GM23248 (cell line): ENCODE results near the gene RAPGEFL1. TPM values are rescaled to one million over a fixed set of nuclear protein-coding genes. Genes with fewer than 3 reads are reported as not detected.

Experiments used
- DNase-seq: peaks from one replicate; pipeline ENCODE4 v3.0.0-alpha.2; 2015
- H2AFZ ChIP-seq: fragments of 200-600 bp; sonication (generic); 2 replicates; pipeline ENCODE4 v1.6.1; 2016; ENCODE audit warnings: antibody characterized with exemption
- H3F3A ChIP-seq: fragments of 200-600 bp; sonication (generic); 2 replicates; pipeline ENCODE4 v1.6.1; 2016; ENCODE audit warnings: mild to moderate bottlenecking, antibody characterized with exemption, mixed run types; ENCODE audit not compliant: insufficient read depth
- H3K27ac ChIP-seq: fragments of 200-600 bp; sonication (generic); 2 replicates; pipeline ENCODE4 v1.5.1; 2016; ENCODE audit warnings: mild to moderate bottlenecking
- H3K27me3 ChIP-seq: fragments of 200-600 bp; sonication (generic); replicated peaks from 2 replicates; pipeline ENCODE4 v1.6.1; 2016; ENCODE audit warnings: mild to moderate bottlenecking; ENCODE audit not compliant: insufficient read depth
- H3K36me3 ChIP-seq: fragments of 200-600 bp; sonication (generic); 2 replicates; pipeline ENCODE4 v1.6.1; 2016; ENCODE audit warnings: low read depth, mild to moderate bottlenecking
- H3K4me1 ChIP-seq: fragments of 200-600 bp; sonication (generic); 2 replicates; pipeline ENCODE4 v1.6.1; 2016; ENCODE audit warnings: mild to moderate bottlenecking; ENCODE audit not compliant: insufficient read depth
- H3K4me2 ChIP-seq: fragments of 200-600 bp; sonication (generic); one replicate; pipeline ENCODE4 v1.6.1; 2016; ENCODE audit warnings: mild to moderate bottlenecking; ENCODE audit not compliant: unreplicated experiment
- H3K4me3 ChIP-seq: fragments of 200-600 bp; sonication (generic); 2 replicates; pipeline ENCODE4 v1.5.1; 2016; ENCODE audit warnings: mild to moderate bottlenecking
- H3K79me2 ChIP-seq: fragments of 200-600 bp; sonication (generic); 2 replicates; pipeline ENCODE4 v1.6.1; 2016; ENCODE audit warnings: mild to moderate bottlenecking; ENCODE audit not compliant: insufficient read depth
- H3K9ac ChIP-seq: fragments of 200-600 bp; sonication (generic); 2 replicates; pipeline ENCODE4 v1.6.1; 2016; ENCODE audit warnings: mild to moderate bottlenecking
- H3K9me2 ChIP-seq: fragments of 200-600 bp; sonication (generic); 2 replicates; pipeline ENCODE4 v1.6.1; 2016; ENCODE audit warnings: mixed run types, mild to moderate bottlenecking, moderate library complexity; ENCODE audit not compliant: insufficient read depth
- H3K9me3 ChIP-seq: fragments of 200-600 bp; sonication (generic); one replicate; pipeline ENCODE4 v1.6.1; 2017; ENCODE audit warnings: low read depth
- H4K20me1 ChIP-seq: fragments of 200-600 bp; sonication (generic); 2 replicates; pipeline ENCODE4 v1.6.0; 2016; ENCODE audit not compliant: insufficient read depth
- EZH2 ChIP-seq: fragments of 200-600 bp; sonication (generic); IDR thresholded peaks from 2 replicates; pipeline ENCODE4 v1.6.1; 2018; ENCODE audit warnings: antibody characterized with exemption, mild to moderate bottlenecking; ENCODE audit not compliant: insufficient read depth, poor library complexity, severe bottlenecking
- EZH2phosphoT487 ChIP-seq: fragments of 200-600 bp; sonication (generic); IDR thresholded peaks from 2 replicates; pipeline ENCODE4 v1.6.1; 2018; ENCODE audit warnings: antibody characterized with exemption, moderate library complexity, mild to moderate bottlenecking, low read depth; ENCODE audit not compliant: insufficient read depth
- WGBS, 2 experiments: methylation state at CpG; one replicate each; pipeline ENCODE4 v1.1.6; 2015 to 2017; ENCODE audit warnings: low lambda C conversion rate in 2 of 2, low coverage in 1 of 2; ENCODE audit errors: missing lambda C conversion rate in 2 of 2; 5-methylcytosine and 5-hydroxymethylcytosine counted together
- in situ Hi-C: fragments of 300-500 bp; cut with MboI; formaldehyde crosslinking; loops from 2 replicates; pipeline ENCODE4 v1.15.0; 2020
- polyA plus RNA-seq: library from polyadenylated mRNA; unstranded; fragments of >200 nt; fragmentation: Nextera tagmentation; extraction: Ambion mirVana; gene quantifications from 2 replicates; pipeline ENCODE4 v1.2.1, GENCODE V29; 2016
- total RNA-seq: library from RNA; depleted of rRNA; stranded (reverse); fragments of >200 nt; shearing (Covaris generic); gene quantifications from 2 replicates; pipeline ENCODE4 v1.2.3, GENCODE V29; 2014

Gene RAPGEFL1
- total and polyA plus RNA-seq, 2 experiments from 2014 or later, result 0.76 to 0.96 TPM

DNA sequence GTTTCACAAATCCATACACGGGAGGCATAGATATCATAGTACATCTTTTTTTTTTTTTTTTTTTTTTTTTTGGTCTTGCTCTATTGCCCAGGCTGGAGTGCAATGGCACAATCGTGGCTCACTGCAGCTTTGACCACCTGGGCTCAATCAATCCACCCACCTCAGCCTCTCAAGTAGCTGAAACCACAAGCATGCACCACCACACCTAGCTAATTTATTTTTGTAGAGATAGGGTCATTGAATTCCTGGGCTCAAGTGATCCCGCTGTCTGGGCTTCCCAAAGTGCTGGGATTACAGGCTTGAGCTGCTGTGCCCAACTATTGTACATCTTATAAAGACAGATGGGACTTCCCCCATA, 3.5 kb upstream of the RAPGEFL1 start:
- Histone ChIP-seq H3K4me2 (no peak overlapping the region), H3K36me3 (peaks cover 37% of the 10 kb centered on the region), H3F3A (peaks cover 25% of the 10 kb centered on the region), H3K27me3 (no peaks in the 10 kb centered on the region), H3K9me2 (no peaks in the 10 kb centered on the region), H3K9ac (no peak overlapping the region), H2AFZ (no peak overlapping the region), H3K4me3 (no peak overlapping the region), H3K9me3 (no peaks in the 10 kb centered on the region), H3K79me2 (no peaks in the 10 kb centered on the region), H3K4me1 (peaks cover 4% of the 10 kb centered on the region), H4K20me1 (no peaks in the 10 kb centered on the region), H3K27ac (no peak overlapping the region)
- WGBS, 2 experiments, result 52 to 83% methylated on average over 2 to 3 of the region's 3 CpGs
- in situ Hi-C loops, result no loop called here
- TF ChIP-seq EZH2phosphoT487 (no peak), EZH2 (no peak)
- no peak for DNase-seq

DNA sequence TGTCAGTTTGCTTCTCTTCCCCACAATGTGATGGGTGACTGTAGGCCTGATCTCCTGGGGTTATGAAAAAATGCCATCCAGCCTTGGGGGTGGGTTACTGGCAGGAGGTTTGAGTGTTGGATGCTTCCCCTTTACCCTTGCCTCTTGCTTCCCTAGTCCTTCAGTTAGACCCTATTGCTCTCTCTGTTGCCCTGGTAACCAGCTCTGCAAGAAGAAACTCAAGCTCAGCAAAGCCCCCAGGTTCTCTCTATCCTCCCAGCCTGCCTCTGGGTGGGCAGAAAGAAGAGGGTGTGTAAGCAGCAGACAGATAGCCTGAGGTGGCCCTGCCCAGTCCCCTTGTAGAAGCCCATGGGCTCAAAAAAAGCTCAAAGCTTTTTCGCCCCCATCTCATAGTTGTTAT, 2.8 kb upstream of the RAPGEFL1 start:
- Histone ChIP-seq H3K4me1 (peaks cover 11% of the 10 kb centered on the region), H3K79me2 (no peaks in the 10 kb centered on the region), H3K27me3 (no peaks in the 10 kb centered on the region), H2AFZ (no peak overlapping the region), H3K4me2 (no peak overlapping the region), H3K9me2 (no peaks in the 10 kb centered on the region), H3K36me3 (peaks cover 29% of the 10 kb centered on the region), H4K20me1 (no peaks in the 10 kb centered on the region), H3K27ac (no peak overlapping the region), H3K9ac (no peak overlapping the region), H3K9me3 (no peaks in the 10 kb centered on the region), H3K4me3 (no peak overlapping the region), H3F3A (peaks cover 23% of the 10 kb centered on the region)
- DNase-seq, result no peak
- no peak for TF ChIP-seq EZH2
- TF ChIP-seq EZH2phosphoT487, result no peak
- 100% methylated on average over 1 of the region's 1 CpG for WGBS, 2 experiments
- in situ Hi-C loops, result no loop called here

DNA sequence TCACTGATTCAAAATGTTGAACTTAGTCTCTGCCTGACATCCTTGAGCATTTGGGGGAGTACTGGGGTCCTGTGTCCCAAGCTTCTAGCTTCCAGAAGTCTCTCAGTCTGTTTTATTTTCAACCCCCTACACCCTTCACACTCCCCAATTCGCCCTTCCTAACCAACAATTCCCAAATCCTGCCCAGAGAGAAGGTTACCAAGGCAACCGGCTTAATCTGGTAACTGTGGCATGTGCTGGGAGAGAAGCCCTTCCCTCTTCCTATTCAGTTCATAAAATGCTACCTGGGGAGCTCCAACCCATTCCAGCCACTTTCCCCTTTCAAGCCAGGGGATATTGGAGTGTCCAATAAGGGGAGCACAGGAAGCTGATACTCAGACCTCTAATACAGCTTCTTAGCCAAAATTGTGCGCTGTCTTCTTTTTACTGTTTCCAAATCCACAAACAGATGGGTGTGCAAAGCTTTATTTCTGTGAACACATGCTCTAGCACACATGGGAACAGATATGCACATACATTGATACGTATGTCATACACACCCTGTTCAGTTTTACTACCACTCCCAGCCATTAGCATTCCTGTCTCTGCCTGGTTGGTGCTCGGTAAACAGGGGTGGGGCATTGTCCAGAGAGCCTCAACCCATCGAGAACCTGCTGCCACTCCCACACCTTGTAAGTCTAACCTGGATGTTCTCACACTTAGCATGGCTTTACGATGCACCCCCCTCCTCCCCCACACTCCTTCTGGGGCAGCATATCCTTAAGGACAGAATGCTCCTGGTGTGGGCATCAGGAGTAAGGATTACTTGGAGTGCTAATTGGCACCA, 1.1 kb upstream of the RAPGEFL1 start:
- in situ Hi-C loops, result no loop called here

DNA sequence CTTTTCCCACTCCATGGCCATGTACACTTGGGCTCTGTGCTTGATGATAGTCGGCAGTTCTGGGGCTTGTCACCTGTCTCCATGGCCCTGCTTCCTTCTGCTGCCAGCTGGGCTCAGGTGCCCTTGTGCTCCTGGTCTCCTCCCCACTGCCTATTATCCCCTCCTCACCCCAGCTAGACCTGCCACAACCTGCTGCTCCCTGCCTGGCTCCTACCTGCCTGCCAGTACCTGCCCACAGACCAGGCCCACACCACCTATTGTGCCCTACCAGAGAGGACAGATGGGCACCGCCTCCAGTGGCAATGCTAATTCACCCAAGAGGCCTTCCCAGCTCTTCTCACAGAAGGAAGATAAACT, 538 bp upstream of the RAPGEFL1 start:
- Histone ChIP-seq H3K9me2 (no peaks in the 10 kb centered on the region), H3K4me2 (peak overlapping the region; percentile 84), H3F3A (peaks cover 24% of the 10 kb centered on the region), H3K36me3 (peaks cover 8% of the 10 kb centered on the region; the same call in 1 of the 2 replicates), H2AFZ (peak overlapping the region; percentile 54; the same call in 1 of the 2 replicates), H3K4me1 (peaks cover 23% of the 10 kb centered on the region), H3K27ac (no peak overlapping the region), H3K79me2 (no peaks in the 10 kb centered on the region), H4K20me1 (no peaks in the 10 kb centered on the region), H3K4me3 (peak overlapping the region; percentile 72; the same call in 1 of the 2 replicates), H3K9ac (no peak overlapping the region), H3K27me3 (no peaks in the 10 kb centered on the region), H3K9me3 (no peaks in the 10 kb centered on the region)
- no peak for DNase-seq
- no peak for TF ChIP-seq EZH2phosphoT487
- no peak for TF ChIP-seq EZH2
- in situ Hi-C loops, result no loop called here
- 88 to 100% methylated on average over 2 of the region's 2 CpGs for WGBS, 2 experiments

More for the DNA sequence above, 1.1 kb upstream of the RAPGEFL1 start:
- no peaks in the 10 kb centered on the region for H3K9me3 ChIP-seq
- no peak overlapping the region for H3K27ac ChIP-seq
- no peak overlapping the region for H3K4me3 ChIP-seq
- H3K79me2 ChIP-seq, result no peaks in the 10 kb centered on the region
- 91 to 94% methylated on average over 7 of the region's 7 CpGs for WGBS, 2 experiments
- peaks cover 29% of the 10 kb centered on the region for H3F3A ChIP-seq
- peaks cover 23% of the 10 kb centered on the region for H3K4me1 ChIP-seq
- H3K9me2 ChIP-seq, result no peaks in the 10 kb centered on the region
- no peaks in the 10 kb centered on the region for H4K20me1 ChIP-seq
- no peak overlapping the region for H3K4me2 ChIP-seq
- DNase-seq, result no peak
- TF ChIP-seq EZH2phosphoT487, result no peak
- no peak for TF ChIP-seq EZH2
- H2AFZ ChIP-seq, result no peak overlapping the region
- H3K36me3 ChIP-seq, result peaks cover 13% of the 10 kb centered on the region; the same call in 1 of the 2 replicates
- no peak overlapping the region for H3K9ac ChIP-seq
- no peaks in the 10 kb centered on the region for H3K27me3 ChIP-seq
